Measurements from ENCODE around the gene IL17REL.

The IL17REL gene

GRCh38 chr22:49962751-49963646 lies 49.6 kb downstream of the IL17REL start:
- intact Hi-C loops (cut with DNase I), result no loop called here

GRCh38 chr22:49962012-49962750 lies 50.4 kb downstream of the IL17REL start:
- DNase-seq, result peak; percentile 59 to 95 (median 74)
- intact Hi-C loops (cut with DNase I), result no loop called here

More at GRCh38 chr22:49962751-49963646, 49.6 kb downstream of the IL17REL start:
- peak in 8 of 10 donors; percentile 3 to 83 (median 21) for DNase-seq

- intact Hi-C loops (cut with DNase I), result no loop called here
- peak in 4 of 10 donors; percentile 11 to 81 (median 54) for DNase-seq
Measured at GRCh38 chr22:49961601-49962011, 51.0 kb downstream of the IL17REL start.

GRCh38 chr22:49961005-49961600 lies 51.5 kb downstream of the IL17REL start:
- intact Hi-C loops (cut with DNase I), result no loop called here
- DNase-seq, result peak in 7 of 10 donors; percentile 16 to 84 (median 31)

GRCh38 chr22:49960159-49961004 lies 52.2 kb downstream of the IL17REL start, which contains the start of gene PIM3:
PIM3 (plus strand) TSS chr22:49960772; CDS start chr22:49960948, 176 bp downstream.
- DNase-seq, result peak; percentile 89 to 99 (median 92)
- intact Hi-C loops (cut with DNase I), result no loop called here

- peak in 2 of 10 donors; percentile 86 to 89 for DNase-seq
- intact Hi-C loops (cut with DNase I), result no loop called here
Measured at GRCh38 chr22:49959782-49960158, 52.8 kb downstream of the IL17REL start.

GRCh38 chr22:49958931-49959781 lies 53.4 kb downstream of the IL17REL start:
- DNase-seq, result peak in 4 of 10 donors; percentile 7 to 80 (median 42)
- intact Hi-C loops (cut with DNase I), result no loop called here

- intact Hi-C loops (cut with DNase I), result no loop called here
- peak in 2 of 10 donors; percentile 49 to 71 for DNase-seq
Measured at GRCh38 chr22:49958366-49958921, 54.1 kb downstream of the IL17REL start.

- DNase-seq, result peak in 4 of 10 donors; percentile 7 to 70 (median 60)
- intact Hi-C loops (cut with DNase I), result no loop called here
Measured at GRCh38 chr22:49957826-49958365, 54.7 kb downstream of the IL17REL start.

- peak in 4 of 10 donors; percentile 8 to 69 (median 57) for DNase-seq
- intact Hi-C loops (cut with DNase I), result no loop called here
Measured at GRCh38 chr22:49956914-49957825, 55.4 kb downstream of the IL17REL start.

GRCh38 chr22:49956418-49956770 lies 56.2 kb downstream of the IL17REL start:
- intact Hi-C loops (cut with DNase I), result no loop called here
- DNase-seq, result peak in 3 of 10 donors; percentile 56 to 78 (median 61)

- DNase-seq, result peak in 3 of 10 donors; percentile 54 to 81 (median 61)
- intact Hi-C loops (cut with DNase I), result no loop called here
Measured at GRCh38 chr22:49955581-49956417, 56.8 kb downstream of the IL17REL start.

GRCh38 chr22:49954991-49955580 lies 57.5 kb downstream of the IL17REL start:
- peak in 2 of 10 donors; percentile 69 to 78 for DNase-seq
- intact Hi-C loops (cut with DNase I), result no loop called here

- intact Hi-C loops (cut with DNase I), result no loop called here
- DNase-seq, result peak in 1 of 10 donors; percentile 85
Measured at GRCh38 chr22:49954354-49954753, 58.2 kb downstream of the IL17REL start.

GRCh38 chr22:49953680-49954344 lies 58.8 kb downstream of the IL17REL start:
- DNase-seq, result peak in 1 of 10 donors; percentile 46
- intact Hi-C loops (cut with DNase I), result no loop called here
